H1 (cell line): ENCODE results near the gene PRXL2A. TPM values are rescaled to one million over a fixed set of nuclear protein-coding genes. Genes with fewer than 3 reads are reported as not detected.

Source experiments
- CTCF ChIA-PET: fragments of 300-600 bp; sonication (Branson Sonifier 250); formaldehyde crosslinking; loops from one replicate; lab custom pipeline; 2021; ENCODE audit not compliant: partially characterized antibody; lab: Charles Lee
- POLR2A ChIA-PET: fragments of 300-600 bp; sonication (Branson Sonifier 250); formaldehyde crosslinking; loops from one replicate; lab custom pipeline; 2021; ENCODE audit warnings: inconsistent platforms; ENCODE audit not compliant: partially characterized antibody; lab: Charles Lee
- DNase-seq, 2 experiments: peaks; one replicate each; pipeline versions ENCODE4 v3.0.0 to v3.0.0-alpha.2; 2010 to 2022; ENCODE audit warnings: low spot score in 2 of 2, low read depth in 1 of 2, mixed read lengths in 1 of 2
- FAIRE-seq: peaks from 2 replicates; lab custom pipeline; 2011; peaks lifted over from hg19 to GRCh38; lab: Jason Lieb, UNC
- H2AFZ ChIP-seq: 2 replicates; pipeline ENCODE4 v1.8.1; 2012; ENCODE audit warnings: low read length, inconsistent platforms
- H2AK5ac ChIP-seq: 2 replicates; pipeline ENCODE4 v1.6.1; 2013; ENCODE audit warnings: low read depth, low read length
- H2BK120ac ChIP-seq: replicated peaks from 2 replicates; pipeline ENCODE3; 2013; ENCODE audit warnings: low read depth, low read length, inconsistent platforms
- H2BK12ac ChIP-seq: 2 replicates; pipeline ENCODE4 v1.6.1; 2013; ENCODE audit warnings: low read depth, low read length
- H2BK15ac ChIP-seq: 2 replicates; pipeline ENCODE4 v1.6.1; 2013; ENCODE audit warnings: low read length
- H2BK20ac ChIP-seq: 2 replicates; pipeline ENCODE4 v1.6.1; 2013; ENCODE audit warnings: low read length
- H2BK5ac ChIP-seq: 2 replicates; pipeline ENCODE4 v1.6.1; 2013; ENCODE audit warnings: low read depth, low read length
- H3K14ac ChIP-seq: 2 replicates; pipeline ENCODE4 v1.6.1; 2013; ENCODE audit warnings: inconsistent platforms; ENCODE audit not compliant: insufficient read length
- H3K18ac ChIP-seq: 2 replicates; pipeline ENCODE4 v1.6.1; 2013; ENCODE audit warnings: low read length; ENCODE audit errors: extremely low read depth
- H3K23ac ChIP-seq: 2 replicates; pipeline ENCODE4 v1.6.1; 2013; ENCODE audit warnings: inconsistent platforms; ENCODE audit not compliant: insufficient read length
- H3K23me2 ChIP-seq: 2 replicates; pipeline ENCODE4 v1.6.1; 2013; ENCODE audit warnings: low read depth, low read length
- H3K27ac ChIP-seq: 2 replicates; pipeline ENCODE4 v1.6.1; 2011; ENCODE audit warnings: low read depth, low read length, inconsistent platforms
- H3K27me3 ChIP-seq, 4 experiments: replicated peaks in 1 of 4; 1 replicate in 1 of 4; 2 replicates in 3 of 4; pipeline versions ENCODE4 v1.6.1 to v1.8.1; 2011 to 2013; ENCODE audit warnings: low read length in 3 of 4, mild to moderate bottlenecking in 3 of 4, inconsistent platforms in 2 of 4, mixed read lengths in 2 of 4, moderate library complexity in 1 of 4; ENCODE audit not compliant: control insufficient read depth in 3 of 4, insufficient read depth in 3 of 4; ENCODE audit errors: extremely low read depth in 1 of 4
- H3K36me3 ChIP-seq, 4 experiments: 2 replicates each; pipeline versions ENCODE4 v1.6.1 to v1.8.1; 2011 to 2013; ENCODE audit warnings: mild to moderate bottlenecking in 4 of 4, low read length in 3 of 4, moderate library complexity in 2 of 4, control low read depth in 1 of 4, inconsistent platforms in 1 of 4; ENCODE audit not compliant: insufficient read depth in 4 of 4, control insufficient read depth in 2 of 4
- H3K4ac ChIP-seq: replicated peaks from 2 replicates; pipeline ENCODE3; 2013; ENCODE audit warnings: low read length, low read depth, mixed read lengths, inconsistent platforms; ENCODE audit not compliant: insufficient read length
- H3K4me1 ChIP-seq, 4 experiments: replicated peaks in 1 of 4; 1 replicate in 1 of 4; 2 replicates in 3 of 4; pipeline versions ENCODE4 v1.6.1 to v1.8.1; 2011 to 2013; ENCODE audit warnings: low read length in 3 of 4, inconsistent platforms in 2 of 4, mixed read lengths in 1 of 4; ENCODE audit not compliant: insufficient read depth in 4 of 4, control insufficient read depth in 3 of 4
- H3K4me2 ChIP-seq, 2 experiments: 2 replicates each; pipeline versions ENCODE4 v1.6.1 to v1.8.1; 2011 to 2013; ENCODE audit warnings: low read depth in 2 of 2, low read length in 2 of 2, control low read depth in 1 of 2, inconsistent platforms in 1 of 2, mild to moderate bottlenecking in 1 of 2; ENCODE audit not compliant: insufficient read depth in 1 of 2
- H3K4me3 ChIP-seq, 4 experiments: fragments of 200-600, 300-600 bp in 1 of 4; sonication (generic), shearing (Covaris generic), sonication (Bioruptor Twin) in 1 of 4; 2 replicates each; pipeline versions ENCODE4 v1.5.1 to v1.8.1; 2011 to 2016; ENCODE audit warnings: low read length in 4 of 4, low read depth in 3 of 4, control low read depth in 2 of 4, inconsistent platforms in 2 of 4, mild to moderate bottlenecking in 2 of 4, mixed read lengths in 1 of 4, moderate library complexity in 1 of 4; ENCODE audit not compliant: insufficient read depth in 2 of 4; ENCODE audit errors: extremely low read depth in 1 of 4
- H3K56ac ChIP-seq: replicated peaks from 2 replicates; pipeline ENCODE3; 2013; ENCODE audit warnings: low read depth, mild to moderate bottlenecking, mixed read lengths, low read length, inconsistent platforms; ENCODE audit not compliant: insufficient read length
- H3K79me1 ChIP-seq: 2 replicates; pipeline ENCODE4 v1.6.1; 2013; ENCODE audit warnings: low read depth, low read length, control low read depth
- H3K79me2 ChIP-seq, 2 experiments: 2 replicates each; pipeline versions ENCODE4 v1.6.1 to v1.8.1; 2012 to 2013; ENCODE audit warnings: low read length in 2 of 2, mild to moderate bottlenecking in 2 of 2, inconsistent platforms in 1 of 2; ENCODE audit not compliant: insufficient read depth in 2 of 2, control insufficient read depth in 1 of 2
- H3K9ac ChIP-seq, 4 experiments: replicated peaks in 1 of 4; 1 replicate in 1 of 4; 2 replicates in 3 of 4; pipeline versions ENCODE4 v1.6.1 to v1.8.1; 2011 to 2013; ENCODE audit warnings: low read depth in 3 of 4, low read length in 3 of 4, control low read depth in 2 of 4, mild to moderate bottlenecking in 2 of 4, moderate library complexity in 2 of 4, inconsistent platforms in 1 of 4; ENCODE audit errors: extremely low read depth in 1 of 4
- H3K9me3 ChIP-seq, 2 experiments: 2 replicates each; pipeline versions ENCODE4 v1.6.1 to v1.8.1; 2012 to 2013; ENCODE audit warnings: mild to moderate bottlenecking in 2 of 2, moderate library complexity in 2 of 2, control low read depth in 1 of 2, inconsistent platforms in 1 of 2, low read depth in 1 of 2, low read length in 1 of 2, mixed read lengths in 1 of 2; ENCODE audit not compliant: insufficient read depth in 2 of 2
- H4K20me1 ChIP-seq, 2 experiments: replicated peaks in 1 of 2; 2 replicates each; pipeline versions ENCODE3 to v1.8.1; 2011 to 2013; ENCODE audit warnings: inconsistent platforms in 2 of 2, low read length in 2 of 2, mild to moderate bottlenecking in 1 of 2; ENCODE audit not compliant: insufficient read depth in 2 of 2, control insufficient read depth in 1 of 2
- H4K5ac ChIP-seq: 2 replicates; pipeline ENCODE4 v1.6.1; 2013; ENCODE audit warnings: low read length, low read depth, mixed read lengths, inconsistent platforms; ENCODE audit not compliant: insufficient read length
- H4K8ac ChIP-seq: 2 replicates; pipeline ENCODE4 v1.8.0; 2013; ENCODE audit warnings: mild to moderate bottlenecking, moderate library complexity, low read length, inconsistent platforms; ENCODE audit not compliant: insufficient read depth; ENCODE audit errors: extremely low read depth
- H4K91ac ChIP-seq: replicated peaks from 2 replicates; pipeline ENCODE3; 2013; ENCODE audit warnings: low read length, mixed read lengths, inconsistent platforms; ENCODE audit not compliant: insufficient read length
- ATF2 ChIP-seq: IDR thresholded peaks from 2 replicates; pipeline ENCODE4 v1.6.1; 2012; ENCODE audit warnings: low read length, inconsistent platforms
- POLR2A ChIP-seq, 2 experiments: IDR thresholded peaks; 1 replicate in 1 of 2; 2 replicates in 1 of 2; pipeline ENCODE4 v1.6.1; 2011; ENCODE audit warnings: low read depth in 2 of 2, low read length in 2 of 2, mild to moderate bottlenecking in 2 of 2; ENCODE audit errors: control extremely low read depth in 1 of 2
- TCF12 ChIP-seq: IDR thresholded peaks from 2 replicates; pipeline ENCODE4 v1.6.1; 2011; ENCODE audit warnings: low read depth, mild to moderate bottlenecking, low read length
- WGBS, 2 experiments: shearing (Covaris generic) in 1 of 2; methylation state at CpG; one replicate each; pipeline versions ENCODE4 v1.1.6 to v1.1.7; 2013 to 2015; ENCODE audit warnings: low lambda C conversion rate in 2 of 2, mixed read lengths in 2 of 2, inconsistent platforms in 1 of 2, low coverage in 1 of 2, missing lambda C conversion rate in 1 of 2; ENCODE audit not compliant: insufficient replicate concordance in 2 of 2, insufficient coverage in 1 of 2, insufficient read length in 1 of 2; ENCODE audit errors: extremely low coverage in 1 of 2, missing lambda C conversion rate in 1 of 2; 5-methylcytosine and 5-hydroxymethylcytosine counted together
- polyA plus RNA-seq, 7 experiments: library from polyadenylated mRNA; depleted of rRNA in 3 of 7; stranded (reverse) in 5 of 7; unstranded in 2 of 7; fragments of >200 nt in 5 of 7; fragments of 200-250 nt in 2 of 7; gene quantifications; 1 replicate in 5 of 7; 2 replicates in 1 of 7; 4 replicates in 1 of 7; pipeline versions ENCODE4 v1.2.1 to v1.2.3, GENCODE V29; 2011 to 2013; ENCODE audit warnings: missing spikeins in 2 of 7, mixed read lengths in 2 of 7
- total RNA-seq: library from RNA; stranded (reverse); fragmentation: NEBNext Ultra II Directional; extraction: Animal tissue kit (Norgen Biotek cat#: 25700); gene quantifications from 2 replicates; pipeline ENCODE4 v1.2.1, GENCODE V29; 2021

PRXL2A gene
- total and polyA plus RNA-seq, 2 of the 8 experiments (the other 6 are each of a cell fraction or from before 2014, with no cell fraction given): 13.4 to 58.3 TPM

GRCh38 chr10:80471001-80471400, 62.6 kb downstream of the PRXL2A start:
- Histone ChIP-seq H3K14ac (no peak overlapping the region), H2AFZ (no peak overlapping the region), H3K27me3 (peaks cover 0 to 13% (median 6%) of the 10 kb centered on the region in 4 experiments; a peak in 4 of 7 replicates), H3K4me2 (no peak overlapping the region), H3K18ac (no peak overlapping the region), H2BK120ac (no peak overlapping the region), H4K91ac (no peak overlapping the region), H4K8ac (no peak overlapping the region; the same call in 1 of the 2 replicates), H3K36me3 (peaks cover 0 to 3% (median 0%) of the 10 kb centered on the region in 4 experiments; a peak in 2 of 8 replicates), H3K23ac (no peak overlapping the region), H3K9me3 (no peaks in the 10 kb centered on the region), H3K4me1 (peaks cover 8 to 31% (median 16%) of the 10 kb centered on the region in 4 experiments), H3K56ac (no peak overlapping the region), H2BK15ac (no peak overlapping the region), H3K79me2 (peaks cover 0 to 85% of the 10 kb centered on the region in 2 experiments), H3K4me3 (no peak overlapping the region), H2BK20ac (no peak overlapping the region), H2AK5ac (no peak overlapping the region), H4K20me1 (peaks cover 31 to 47% of the 10 kb centered on the region in 2 experiments), H4K5ac (no peak overlapping the region), H3K23me2 (no peaks in the 10 kb centered on the region), H3K4ac (no peak overlapping the region), H2BK5ac (no peak overlapping the region), H3K27ac (no peak overlapping the region), H3K79me1 (peaks cover 15% of the 10 kb centered on the region), H3K9ac (no peak overlapping the region), H2BK12ac (no peak overlapping the region)
- DNase-seq (no peak), FAIRE-seq (no peak)
- POLR2A ChIA-PET: no interaction called here
- WGBS, 2 experiments: 89% methylated on average over 3 of the region's 3 CpGs; no CpG with 5 or more reads in 1 of the 2 experiments
- CTCF ChIA-PET: interaction anchor here (1.4 to 38.4 kb wide), 4 partner anchors 16 to 466 kb away, joined by 3 to 1263 read pairs (median 232); partner anchors contain the start of gene TSPAN14
- TF ChIP-seq POLR2A (IDR thresholded peaks at IDR 0.05; ENCODE audit: control extremely low read depth in 1 of 2, low read depth in 2 of 2, low read length in 2 of 2): no peak
- TF ChIP-seq ATF2: no peak
- TF ChIP-seq TCF12: no peak
